Embryonic facial prominence (tissue), 1 donor: ENCODE results near the gene OR2G3.

Source experiments
- DNase-seq: peaks from one replicate; pipeline ENCODE4 v3.0.0-alpha.2; 2016; ENCODE audit errors: extremely low spot score

The OR2G3 gene

GRCh38 chr1:247605286-247605685, at the start of gene OR2G3:
OR2G3 (plus strand) TSS chr1:247605586; CDS start chr1:247605586, 0 bp downstream.
- DNase-seq = no peak

- DNase-seq = no peak
These were observed 47.3 kb upstream of the OR2G3 start for GRCh38 chr1:247557926-247558674.

- no peak for DNase-seq
These were observed 43.7 kb upstream of the OR2G3 start for GRCh38 chr1:247561711-247562110.

- DNase-seq = no peak
These were observed 43.2 kb upstream of the OR2G3 start for GRCh38 chr1:247562198-247562597.

GRCh38 chr1:247574236-247574635, 31.1 kb upstream of the OR2G3 start:
- no peak for DNase-seq

- DNase-seq = no peak
These were observed 30.7 kb upstream of the OR2G3 start for GRCh38 chr1:247574664-247575063.

GRCh38 chr1:247576514-247576913, 28.9 kb upstream of the OR2G3 start:
- DNase-seq = no peak

GRCh38 chr1:247578946-247579460, 26.4 kb upstream of the OR2G3 start:
- DNase-seq = no peak

GRCh38 chr1:247588060-247588459, 17.3 kb upstream of the OR2G3 start, which contains the start of gene OR2G2:
OR2G2 (plus strand) TSS chr1:247588360; CDS start chr1:247588360, 0 bp downstream.
- no peak for DNase-seq

GRCh38 chr1:247613405-247613804, 8.0 kb downstream of the OR2G3 start:
- no peak for DNase-seq

GRCh38 chr1:247614625-247615024, 9.2 kb downstream of the OR2G3 start:
- no peak for DNase-seq

- no peak for DNase-seq
These were observed 22.6 kb downstream of the OR2G3 start for GRCh38 chr1:247627951-247628350.

- DNase-seq = no peak
These were observed 32.6 kb downstream of the OR2G3 start for GRCh38 chr1:247638011-247638410.

- DNase-seq = no peak
These were observed 33.4 kb downstream of the OR2G3 start for GRCh38 chr1:247638781-247639180.

GRCh38 chr1:247639381-247639981, 34.1 kb downstream of the OR2G3 start:
- no peak for DNase-seq

- DNase-seq = no peak
These were observed 37.4 kb downstream of the OR2G3 start for GRCh38 chr1:247642742-247643141.

GRCh38 chr1:247646867-247647266, 41.5 kb downstream of the OR2G3 start:
- no peak for DNase-seq

GRCh38 chr1:247647864-247648263, 42.5 kb downstream of the OR2G3 start:
- DNase-seq = no peak

GRCh38 chr1:247653040-247653439, 47.7 kb downstream of the OR2G3 start:
- DNase-seq = no peak
